Left ventricle myocardium superior (tissue), 1 donor: ENCODE data around the gene CD55. TPM values are rescaled to one million over a fixed set of nuclear protein-coding genes. Genes with fewer than 3 reads are reported as not detected.

Experiments
- ATAC-seq: fragments of 200-7000 bp; cut with Tn5 transposase; one replicate; pipeline ENCODE4 v1.9.1; 2020; ENCODE audit warnings: mild to moderate bottlenecking, moderate library complexity
- DNase-seq: peaks from one replicate; pipeline ENCODE4 v3.0.0-alpha.2; 2020
- intact Hi-C: fragments of 100-400 bp; cut with micrococcal nuclease; formaldehyde crosslinking; loops from one replicate; pipeline ENCODE4 v1.11.0; 2022
- total RNA-seq: library from RNA; stranded (reverse); fragmentation: NEBNext Ultra II Directional; extraction: Animal tissue kit (Norgen Biotek cat#: 25700); gene quantifications from one replicate; pipeline ENCODE4 v1.2.1, GENCODE V29; 2021
- donor health status: DM: no; HTN: yes; CAD: no; lungs with severe emphysema.

CD55 gene
- total RNA-seq, 1 donor from 2014 or later: 72.7 TPM

- intact Hi-C loops: no loop called here
- ATAC-seq (no peak), DNase-seq (peak; percentile 23)
Observed at GRCh38 chr1:207345644-207346477, 24.4 kb downstream of the CD55 start.

- DNase-seq (peak; percentile 47), ATAC-seq (peak; percentile 98)
- intact Hi-C loops: no loop called here
Observed at GRCh38 chr1:207346513-207346912, 25.0 kb downstream of the CD55 start.

GRCh38 chr1:207349979-207350378 is 28.5 kb downstream of the CD55 start:
- no peak for ATAC-seq
- intact Hi-C loops: no loop called here
- DNase-seq: no peak

DNA sequence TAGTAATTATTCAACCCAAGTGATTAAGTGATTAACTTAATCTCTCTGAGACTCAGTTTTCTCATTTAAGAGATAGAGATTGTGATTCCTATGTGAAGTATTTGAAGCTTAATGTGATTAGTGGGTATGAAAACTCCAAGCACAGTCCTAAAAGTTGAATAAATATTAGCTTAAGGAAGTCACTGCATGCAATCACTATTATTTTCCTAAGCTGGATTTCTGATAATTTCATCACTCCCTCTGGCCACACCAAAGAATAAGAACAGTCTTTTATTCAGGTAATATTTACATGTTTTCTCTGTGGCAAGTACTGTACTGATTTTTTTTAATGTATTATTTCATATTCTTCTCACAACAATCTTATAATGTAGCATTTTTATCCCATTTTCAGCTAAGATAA is 31.1 kb downstream of the CD55 start:
- ATAC-seq (no peak), DNase-seq (no peak)

DNA sequence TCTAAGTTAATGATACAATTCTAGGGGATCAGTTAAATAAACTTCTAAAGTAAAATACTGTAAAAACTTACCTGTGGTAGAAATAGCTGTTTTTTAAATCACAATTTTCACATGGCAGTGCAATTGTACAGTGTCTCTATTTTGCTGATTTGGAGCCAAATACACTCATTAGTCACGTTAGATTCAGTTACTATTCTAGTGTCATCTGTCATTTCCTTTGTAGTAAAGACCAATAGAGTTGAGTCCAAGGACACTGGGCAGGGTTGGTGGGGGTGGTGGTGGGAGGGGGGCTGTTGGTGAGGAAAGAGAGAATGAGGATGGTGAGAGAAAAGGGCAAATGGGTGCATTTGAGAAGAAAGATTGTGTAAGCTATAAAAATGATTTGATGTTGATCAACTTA is 33.6 kb downstream of the CD55 start:
- ATAC-seq (no peak), DNase-seq (no peak)
- intact Hi-C loops: no loop called here

More for the DNA sequence above, 31.1 kb downstream of the CD55 start:
- intact Hi-C loops: no loop called here

DNA sequence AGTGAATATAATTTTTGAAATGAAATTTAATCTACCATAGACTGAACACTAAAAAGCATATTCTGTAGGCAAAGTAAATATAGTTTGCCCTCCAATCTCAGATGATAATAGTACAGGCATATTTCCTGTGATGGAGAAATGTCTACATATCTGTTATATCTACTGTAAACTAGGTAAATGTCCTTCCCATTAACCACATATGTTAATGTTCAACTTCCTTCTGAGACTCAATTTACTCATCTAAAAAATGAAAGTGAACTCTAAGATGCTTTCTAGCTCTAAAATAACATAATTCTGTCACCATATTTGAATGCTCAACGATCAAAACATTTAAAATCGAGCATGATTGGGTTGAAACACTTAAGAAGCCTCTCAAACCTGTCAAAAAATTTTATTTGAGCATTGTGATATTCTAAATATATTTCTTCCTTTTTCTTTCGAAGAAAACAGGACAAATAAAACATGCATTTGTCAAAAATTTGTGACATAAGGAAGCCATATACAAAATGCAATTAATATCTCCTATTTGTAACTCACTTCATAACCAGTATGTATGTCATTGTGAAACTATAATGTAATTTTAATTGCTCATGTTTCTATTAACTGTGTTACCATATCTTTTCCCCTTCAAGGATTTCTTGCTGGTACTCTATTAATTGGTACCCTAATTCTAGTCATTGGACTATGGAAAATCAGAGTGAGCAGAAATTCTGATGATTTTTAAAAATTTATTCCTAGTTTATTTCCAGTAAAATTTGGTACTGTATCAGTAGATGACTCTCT is 34.2 kb downstream of the CD55 start:
- intact Hi-C loops: no loop called here
- no peak for ATAC-seq
- no peak for DNase-seq

DNA sequence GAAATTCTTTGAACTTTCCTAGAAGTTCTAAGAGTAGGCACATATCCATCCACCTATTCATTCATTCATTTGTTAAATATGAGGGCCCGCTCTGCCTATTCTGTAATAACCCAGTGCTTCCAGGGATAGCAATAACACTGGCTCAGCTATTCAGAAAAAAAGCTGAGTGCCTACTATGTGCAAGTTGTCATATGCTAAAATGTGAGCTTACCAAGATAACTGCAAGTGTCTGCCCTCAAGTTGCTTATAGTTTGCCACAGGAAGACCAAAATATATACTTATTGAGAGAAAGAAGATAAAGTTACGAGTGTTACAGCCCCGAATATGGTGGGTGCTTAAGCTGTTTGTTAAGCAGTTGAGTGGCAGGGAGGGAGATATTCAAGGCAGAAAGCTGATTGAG is 39.6 kb downstream of the CD55 start:
- intact Hi-C loops: no loop called here
- ATAC-seq (no peak), DNase-seq (no peak)

GRCh38 chr1:207361889-207362288 is 40.4 kb downstream of the CD55 start:
- DNase-seq (no peak), ATAC-seq (no peak)

DNA sequence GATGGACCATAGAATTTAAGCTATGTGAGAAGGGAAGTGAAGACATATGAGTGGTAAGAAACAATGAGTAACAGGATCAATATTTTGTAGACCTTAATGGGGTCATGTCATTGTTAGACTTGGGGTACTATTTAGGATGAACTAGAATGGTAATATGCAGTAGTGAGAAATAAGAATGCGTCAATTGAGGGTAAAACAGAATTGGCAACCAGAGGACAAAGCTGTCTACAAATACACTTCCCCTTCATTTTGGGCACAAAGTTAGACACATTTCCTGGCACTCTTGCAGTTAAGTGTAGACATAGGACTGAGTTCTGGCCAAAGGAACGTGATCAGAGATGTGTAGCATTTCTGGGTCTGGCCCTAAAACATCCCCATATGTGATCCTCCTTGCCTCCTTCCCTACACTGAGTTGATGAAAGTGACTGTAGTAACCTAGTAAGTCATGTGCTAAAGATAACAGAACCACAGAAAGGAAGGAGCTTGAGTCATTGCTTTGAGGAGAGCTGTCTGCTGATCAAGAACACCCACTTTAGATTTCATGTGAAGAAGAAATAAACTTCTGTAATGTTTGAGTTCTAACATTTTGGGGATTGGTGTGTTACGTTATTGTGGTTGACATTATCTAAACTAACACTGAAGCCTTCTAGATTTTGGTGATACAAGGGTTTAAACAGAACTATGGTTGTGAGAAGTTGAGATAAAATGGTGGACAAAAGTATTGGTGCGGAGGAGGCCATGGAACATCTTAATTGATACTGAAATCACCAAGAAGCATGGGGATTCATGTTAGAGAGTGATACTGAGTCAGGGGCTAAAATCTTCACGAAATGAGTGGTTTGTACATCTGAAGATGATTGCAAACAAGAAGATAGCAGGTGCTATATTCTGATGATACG is 41.7 kb downstream of the CD55 start:
- intact Hi-C loops: no loop called here
- no peak for DNase-seq
- ATAC-seq: no peak

More at GRCh38 chr1:207361889-207362288, 40.4 kb downstream of the CD55 start:
- intact Hi-C loops: no loop called here

- no peak for ATAC-seq
- intact Hi-C loops: no loop called here
Observed at GRCh38 chr1:207363871-207364270, 42.4 kb downstream of the CD55 start.

DNA sequence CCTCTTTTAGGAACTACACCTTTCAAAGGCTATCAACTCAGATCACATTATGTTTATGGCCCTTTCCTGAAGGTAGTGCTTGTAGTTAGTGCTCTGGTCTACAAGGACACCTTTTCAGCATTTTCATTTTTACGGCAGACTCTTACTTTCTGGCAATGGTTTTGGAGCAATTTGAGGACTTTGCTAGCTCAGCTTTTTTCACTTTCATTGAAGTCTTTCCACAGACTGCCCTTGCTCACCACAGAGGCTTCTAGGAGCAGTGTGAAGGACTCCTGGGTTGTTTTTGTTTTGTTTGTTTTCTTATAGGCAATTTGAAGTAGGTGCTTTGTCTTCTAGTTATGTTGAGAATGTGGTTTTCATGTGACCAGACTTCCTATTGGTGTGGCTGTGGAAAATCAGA is 43.1 kb downstream of the CD55 start:
- intact Hi-C loops: no loop called here
- ATAC-seq (no peak), DNase-seq (no peak)

More at GRCh38 chr1:207363871-207364270, 42.4 kb downstream of the CD55 start:
- DNase-seq: no peak

GRCh38 chr1:207365063-207365462 is 43.6 kb downstream of the CD55 start:
- no peak for DNase-seq
- intact Hi-C loops: no loop called here
- ATAC-seq: no peak

DNA sequence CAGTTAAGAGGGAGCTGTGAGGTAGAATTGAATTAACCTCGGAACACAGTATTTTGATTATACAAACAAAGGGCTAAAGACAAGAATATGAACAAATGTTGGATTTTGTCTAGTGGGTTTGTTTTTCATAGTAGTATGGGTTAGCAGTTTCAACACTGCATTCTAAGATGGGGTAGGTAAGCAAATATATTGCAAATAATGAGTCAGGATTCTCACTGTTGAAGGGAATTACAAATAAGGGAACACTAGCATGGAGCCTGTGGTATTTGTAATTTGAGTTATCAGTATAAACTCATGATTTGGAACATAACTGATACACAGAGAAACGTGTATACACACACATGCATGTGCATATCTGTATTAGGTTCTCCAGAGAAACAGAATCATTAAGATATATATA is 44.5 kb downstream of the CD55 start:
- no peak for ATAC-seq
- DNase-seq: no peak
- intact Hi-C loops: no loop called here

GRCh38 chr1:207388721-207389120 is 67.2 kb downstream of the CD55 start:
- no peak for DNase-seq
- ATAC-seq: no peak
- intact Hi-C loops: no loop called here

- no peak for DNase-seq
- ATAC-seq: no peak
- intact Hi-C loops: no loop called here
Observed at GRCh38 chr1:207389728-207390464, 68.4 kb downstream of the CD55 start.

DNA sequence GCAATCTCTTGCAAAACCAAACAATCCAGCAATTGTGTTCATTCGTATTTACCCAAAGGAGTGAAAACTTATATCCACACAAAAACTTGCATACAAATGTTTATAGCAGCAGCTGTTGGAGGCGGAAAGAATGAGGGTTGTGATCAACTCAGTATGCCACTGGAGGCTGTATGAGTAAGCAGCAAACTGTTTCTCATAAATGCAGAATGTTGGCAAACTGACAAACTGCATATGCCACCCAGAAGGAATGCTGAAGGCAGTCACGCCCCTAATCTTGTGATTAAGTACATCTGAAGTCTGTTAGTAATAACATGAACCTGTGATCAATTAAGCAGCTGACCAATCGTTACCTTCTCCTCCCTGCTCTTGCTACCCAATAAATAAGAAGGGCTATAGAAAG is 72.1 kb downstream of the CD55 start:
- no peak for ATAC-seq
- intact Hi-C loops: no loop called here
- DNase-seq: no peak

DNA sequence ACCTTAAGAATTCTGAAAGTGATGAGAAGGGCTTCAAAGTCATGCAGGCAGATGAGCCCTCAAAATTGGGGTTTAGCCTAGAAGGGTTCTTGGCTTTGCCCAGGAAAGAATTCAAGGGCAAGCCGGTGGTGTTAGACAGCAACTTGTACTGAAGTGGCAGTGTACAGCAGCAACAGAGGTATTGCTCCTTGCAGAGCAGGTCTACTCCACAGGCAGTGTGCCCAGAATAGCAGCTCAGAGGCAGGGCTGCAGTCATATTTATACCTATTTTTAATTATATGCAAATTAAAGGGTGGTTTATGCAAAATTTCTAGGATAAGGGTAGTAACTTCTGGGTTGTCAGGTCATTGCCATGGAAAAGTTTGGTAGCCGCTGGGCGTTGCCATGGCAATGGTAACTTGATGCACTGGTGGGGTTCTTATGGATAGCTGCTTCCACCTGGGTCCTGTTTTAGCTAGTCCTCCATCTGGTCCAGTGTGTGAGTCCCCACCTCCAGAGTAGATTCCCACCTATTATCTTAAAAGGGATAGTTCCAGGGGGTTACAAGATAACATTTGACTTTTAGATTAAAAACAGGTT is 74.8 kb downstream of the CD55 start:
- DNase-seq: no peak
- intact Hi-C loops: no loop called here
- ATAC-seq: no peak

GRCh38 chr1:207397525-207397926 is 76.0 kb downstream of the CD55 start:
- intact Hi-C loops: no loop called here
- no peak for ATAC-seq
- DNase-seq: no peak

DNA sequence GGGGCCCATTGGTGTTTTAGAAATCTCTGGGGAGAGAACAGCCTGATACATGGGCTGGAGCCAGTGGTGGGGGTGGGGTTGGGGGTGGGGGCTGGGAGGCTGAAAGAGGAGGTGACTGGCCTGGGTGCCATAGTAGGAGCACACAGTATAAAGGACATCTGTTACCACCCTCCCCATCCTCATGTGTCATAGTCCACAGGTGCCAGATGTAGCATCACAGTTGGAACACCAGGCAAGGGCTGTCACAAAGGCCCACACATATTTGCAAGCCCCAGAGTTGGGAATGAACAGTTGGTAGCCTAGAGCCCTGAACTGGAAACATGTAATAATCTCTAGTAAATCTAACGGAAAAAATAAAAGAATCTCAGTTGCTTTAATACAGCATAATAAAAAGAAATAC is 77.5 kb downstream of the CD55 start:
- intact Hi-C loops: no loop called here
- no peak for ATAC-seq
- DNase-seq: no peak
